ENCODE data around the gene PGAP3.

Gene PGAP3

GRCh38 chr17:39666601-39667261, 21.1 kb downstream of the PGAP3 start:
- no peak overlapping the region for H4K8ac ChIP-seq (ENCODE audit: low read length)
- H3K36me3 ChIP-seq (ENCODE audit: control insufficient read depth in 1 of 2, insufficient read depth in 2 of 2, low read depth in 1 of 2, low read length in 2 of 2): peaks cover 11 to 14% of the 10 kb centered on the region in 2 experiments
- H2AFZ ChIP-seq (ENCODE audit: low read depth, low read length): no peak overlapping the region
- no peak overlapping the region for H2BK5ac ChIP-seq (ENCODE audit: low read depth, low read length, poor library complexity, severe bottlenecking)
- H3K14ac ChIP-seq (ENCODE audit: low read length in 2 of 2): no peak overlapping the region
- peaks cover 69% of the 10 kb centered on the region for H3K4me1 ChIP-seq (ENCODE audit: control insufficient read depth, insufficient read depth, low read depth, low read length)
- H3K4me2 ChIP-seq (ENCODE audit: low read length, poor library complexity, severe bottlenecking): peak overlapping the region; percentile 19
- H4K91ac ChIP-seq (ENCODE audit: low read length): no peak overlapping the region
- H2BK12ac ChIP-seq (ENCODE audit: low read length in 2 of 2): peak overlapping the region in 1 of 2 experiments; percentile 40
- H2BK15ac ChIP-seq (ENCODE audit: low read depth, poor library complexity, severe bottlenecking): no peak overlapping the region
- DNase-seq: no peak
- H2AK5ac ChIP-seq (ENCODE audit: low read length, severe bottlenecking): no peak overlapping the region
- no peak overlapping the region for H3K27ac ChIP-seq (ENCODE audit: low read length, poor library complexity, severe bottlenecking)
- no peak overlapping the region for H3K23ac ChIP-seq (ENCODE audit: low read length in 2 of 2)
- H2BK120ac ChIP-seq (ENCODE audit: low read depth, low read length): no peak overlapping the region
- no peaks in the 10 kb centered on the region for H3K9me3 ChIP-seq (ENCODE audit: control insufficient read depth, low read length)
- peaks cover 3% of the 10 kb centered on the region for H3K79me1 ChIP-seq (replicated peaks; ENCODE audit: low read length, poor library complexity, severe bottlenecking)
- 72% methylated on average over 8 of the region's 11 CpGs for WGBS
- no peak overlapping the region for H3K18ac ChIP-seq (ENCODE audit: low read depth in 1 of 2, low read length in 2 of 2)
- no peak overlapping the region for H3K4me3 ChIP-seq (ENCODE audit: insufficient read depth in 1 of 2, low read depth in 1 of 2, low read length in 2 of 2)
- peak overlapping the region in 1 of 2 experiments; percentile 15 for H3K4ac ChIP-seq (ENCODE audit: low read depth in 1 of 2, low read length in 2 of 2)
- H3K27me3 ChIP-seq (ENCODE audit: control insufficient read depth in 1 of 2, insufficient read depth in 1 of 2, low read length in 2 of 2): peaks cover 13 to 67% of the 10 kb centered on the region in 2 experiments
- H3K9ac ChIP-seq (ENCODE audit: low read length): no peak overlapping the region

- Histone ChIP-seq H2BK5ac (ENCODE audit: low read depth, low read length, poor library complexity, severe bottlenecking) (no peak overlapping the region), H2BK12ac (ENCODE audit: low read length in 2 of 2) (no peak overlapping the region), H3K4ac (ENCODE audit: low read depth in 1 of 2, low read length in 2 of 2) (no peak overlapping the region), H3K9ac (ENCODE audit: low read length) (no peak overlapping the region), H3K27me3 (ENCODE audit: control insufficient read depth in 1 of 2, insufficient read depth in 1 of 2, low read length in 2 of 2) (peaks cover 9 to 62% of the 10 kb centered on the region in 2 experiments), H3K4me3 (ENCODE audit: insufficient read depth in 1 of 2, low read depth in 1 of 2, low read length in 2 of 2) (no peak overlapping the region), H3K14ac (ENCODE audit: low read length in 2 of 2) (no peak overlapping the region), H4K91ac (ENCODE audit: low read length) (no peak overlapping the region), H3K4me1 (ENCODE audit: control insufficient read depth, insufficient read depth, low read depth, low read length) (peaks cover 74% of the 10 kb centered on the region), H2AFZ (ENCODE audit: low read depth, low read length) (no peak overlapping the region), H3K36me3 (ENCODE audit: control insufficient read depth in 1 of 2, insufficient read depth in 2 of 2, low read depth in 1 of 2, low read length in 2 of 2) (peaks cover 16 to 19% of the 10 kb centered on the region in 2 experiments), H3K27ac (ENCODE audit: low read length, poor library complexity, severe bottlenecking) (no peak overlapping the region), H2AK5ac (ENCODE audit: low read length, severe bottlenecking) (peak overlapping the region; percentile 29), H4K8ac (ENCODE audit: low read length) (no peak overlapping the region), H2BK120ac (ENCODE audit: low read depth, low read length) (no peak overlapping the region), H3K79me1 (replicated peaks; ENCODE audit: low read length, poor library complexity, severe bottlenecking) (peaks cover 3% of the 10 kb centered on the region), H3K9me3 (ENCODE audit: control insufficient read depth, low read length) (no peaks in the 10 kb centered on the region), H3K4me2 (ENCODE audit: low read length, poor library complexity, severe bottlenecking) (no peak overlapping the region), H2BK15ac (ENCODE audit: low read depth, poor library complexity, severe bottlenecking) (no peak overlapping the region), H3K23ac (ENCODE audit: low read length in 2 of 2) (no peak overlapping the region), H3K18ac (ENCODE audit: low read depth in 1 of 2, low read length in 2 of 2) (no peak overlapping the region)
- WGBS: 56% methylated on average over 2 of the region's 2 CpGs
- DNase-seq: no peak
Measured at GRCh38 chr17:39666231-39666600, 21.6 kb downstream of the PGAP3 start.

- Histone ChIP-seq H4K91ac (ENCODE audit: low read length) (peak overlapping the region; percentile 27), H3K27me3 (ENCODE audit: control insufficient read depth in 1 of 2, insufficient read depth in 1 of 2, low read length in 2 of 2) (peaks cover 5 to 57% of the 10 kb centered on the region in 2 experiments), H2BK5ac (ENCODE audit: low read depth, low read length, poor library complexity, severe bottlenecking) (no peak overlapping the region), H2BK12ac (ENCODE audit: low read length in 2 of 2) (no peak overlapping the region), H3K36me3 (ENCODE audit: control insufficient read depth in 1 of 2, insufficient read depth in 2 of 2, low read depth in 1 of 2, low read length in 2 of 2) (peaks cover 20 to 24% of the 10 kb centered on the region in 2 experiments), H3K18ac (ENCODE audit: low read depth in 1 of 2, low read length in 2 of 2) (no peak overlapping the region), H3K9ac (ENCODE audit: low read length) (no peak overlapping the region), H2BK15ac (ENCODE audit: low read depth, poor library complexity, severe bottlenecking) (no peak overlapping the region), H3K4ac (ENCODE audit: low read depth in 1 of 2, low read length in 2 of 2) (no peak overlapping the region), H3K23ac (ENCODE audit: low read length in 2 of 2) (no peak overlapping the region), H3K79me1 (replicated peaks; ENCODE audit: low read length, poor library complexity, severe bottlenecking) (peaks cover 3% of the 10 kb centered on the region), H3K14ac (ENCODE audit: low read length in 2 of 2) (no peak overlapping the region), H3K9me3 (ENCODE audit: control insufficient read depth, low read length) (no peaks in the 10 kb centered on the region), H3K4me2 (ENCODE audit: low read length, poor library complexity, severe bottlenecking) (no peak overlapping the region), H2AK5ac (ENCODE audit: low read length, severe bottlenecking) (peak overlapping the region; percentile 29), H3K4me1 (ENCODE audit: control insufficient read depth, insufficient read depth, low read depth, low read length) (peaks cover 79% of the 10 kb centered on the region), H4K8ac (ENCODE audit: low read length) (no peak overlapping the region), H3K27ac (ENCODE audit: low read length, poor library complexity, severe bottlenecking) (no peak overlapping the region), H2AFZ (ENCODE audit: low read depth, low read length) (no peak overlapping the region), H2BK120ac (ENCODE audit: low read depth, low read length) (no peak overlapping the region), H3K4me3 (ENCODE audit: insufficient read depth in 1 of 2, low read depth in 1 of 2, low read length in 2 of 2) (no peak overlapping the region)
- no peak for DNase-seq
- 79% methylated on average over 17 of the region's 17 CpGs for WGBS
Measured at GRCh38 chr17:39665642-39666224, 22.1 kb downstream of the PGAP3 start.

Measured in mesenchymal stem cell (in vitro differentiated cells and primary cell).